Measurements from ENCODE around the gene AMZ1.
A peak's percentile ranks its signal among the peaks of the same experiment; 100 is the strongest.

The AMZ1 gene

GRCh38 chr7:2754086-2754485 is 66.1 kb downstream of the AMZ1 start:
- DNase-seq (ENCODE audit: low read depth), result no peak

GRCh38 chr7:2754912-2755311 is 66.9 kb downstream of the AMZ1 start:
- no peak for DNase-seq (ENCODE audit: low read depth)

- no peak for DNase-seq (ENCODE audit: low read depth)
Observed at GRCh38 chr7:2755531-2755930, 67.5 kb downstream of the AMZ1 start.

GRCh38 chr7:2757361-2757903 is 69.4 kb downstream of the AMZ1 start:
- peak; percentile 35 for DNase-seq (ENCODE audit: low read depth)

DNA sequence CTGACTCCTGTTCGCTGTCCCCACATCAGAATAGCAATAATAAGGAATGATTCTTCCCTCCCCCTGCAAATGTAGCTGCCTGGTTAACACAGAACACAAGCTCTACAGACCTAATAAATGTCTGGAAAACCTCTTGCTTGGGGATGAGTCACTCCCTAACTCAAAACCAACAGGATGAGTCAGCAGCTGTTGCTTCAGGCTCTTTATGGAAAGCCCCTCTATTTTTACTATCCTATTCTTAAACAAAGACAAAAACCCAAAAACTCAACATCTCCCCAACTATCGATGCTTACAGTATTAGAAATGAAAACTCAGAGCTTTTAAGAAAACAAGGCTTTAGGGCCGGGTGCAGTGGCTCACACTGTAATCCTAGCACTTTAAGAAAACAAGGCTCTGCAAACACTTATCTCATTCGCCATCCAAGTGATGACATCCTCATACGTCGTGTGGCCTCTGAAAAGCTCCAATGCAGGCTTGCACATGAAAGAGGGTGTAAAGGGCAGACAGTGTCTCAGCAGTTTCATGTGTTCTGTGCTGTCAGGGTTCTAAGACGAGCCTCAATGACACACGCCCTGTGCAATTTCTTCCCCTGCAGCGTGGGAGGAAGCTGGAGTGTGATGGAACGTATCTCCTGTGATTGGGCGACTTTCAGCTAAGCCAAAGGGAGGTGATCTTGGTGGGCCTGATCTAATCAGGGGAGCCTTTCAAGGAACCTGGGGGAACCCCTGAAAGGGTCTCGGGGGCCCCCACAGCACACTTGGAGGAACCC is 70.1 kb downstream of the AMZ1 start:
- DNase-seq (ENCODE audit: low read depth), result peak; percentile 95

DNA sequence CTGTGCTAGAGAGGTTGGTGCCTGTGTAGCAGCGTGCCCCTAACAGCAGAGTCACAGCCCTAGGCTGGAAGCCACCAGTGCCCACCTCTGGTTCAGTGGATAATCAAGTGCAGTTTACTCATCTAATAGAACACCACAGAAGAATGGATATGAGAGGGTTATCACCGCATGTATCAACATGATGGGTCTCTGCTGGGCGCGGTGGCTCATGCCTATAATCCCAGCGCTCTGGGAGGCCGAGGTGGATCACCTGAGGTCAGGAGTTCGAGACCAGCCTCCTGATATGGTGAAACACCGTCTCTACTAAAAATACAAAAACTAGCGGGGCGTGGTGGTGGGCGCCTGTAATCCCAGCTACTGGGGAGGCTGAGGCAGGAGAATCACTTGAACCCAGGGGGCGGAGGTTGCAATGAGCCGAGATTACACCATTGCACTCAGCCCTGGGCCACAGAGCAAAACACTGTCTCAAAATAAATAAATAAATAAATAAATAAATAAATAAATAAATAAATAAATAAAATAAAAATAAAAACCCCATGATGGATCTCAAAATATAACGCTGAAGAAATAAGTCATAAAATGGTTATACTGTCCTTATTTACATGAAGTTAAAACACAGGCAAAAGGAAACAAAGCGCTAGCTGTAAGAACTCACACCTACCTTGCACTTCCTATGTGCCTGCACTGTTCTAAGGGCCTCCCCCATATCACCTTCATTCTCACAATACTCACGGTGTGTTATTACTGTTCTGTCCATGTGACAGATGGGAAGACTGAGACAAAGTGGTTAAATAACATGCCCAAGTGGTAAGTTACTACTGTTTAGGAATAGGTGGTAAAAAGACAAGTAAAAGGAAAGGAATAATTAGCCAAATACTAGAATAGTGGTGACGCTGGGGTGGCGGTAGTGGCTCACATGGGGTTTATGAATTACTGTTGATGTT is 70.9 kb downstream of the AMZ1 start:
- no peak for DNase-seq (ENCODE audit: low read depth)

DNA sequence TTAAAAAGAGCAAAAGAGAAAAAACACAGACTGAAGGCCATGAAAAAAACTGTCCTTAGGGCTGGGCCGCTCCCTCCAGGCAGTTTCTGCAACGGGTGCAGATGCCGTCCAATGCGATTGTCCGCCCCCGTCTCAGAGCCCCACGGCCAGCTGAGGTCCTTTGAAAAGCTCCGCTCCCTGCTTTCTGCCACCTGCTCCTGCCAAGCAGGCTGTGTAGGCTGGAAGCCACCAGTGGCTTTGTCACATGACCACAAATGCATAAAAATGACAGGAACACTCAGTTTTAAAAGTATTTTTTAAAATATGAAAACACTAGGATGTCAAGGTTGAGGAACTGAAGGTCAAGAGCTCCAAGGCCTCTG is 71.7 kb downstream of the AMZ1 start:
- no peak for DNase-seq (ENCODE audit: low read depth)

DNA sequence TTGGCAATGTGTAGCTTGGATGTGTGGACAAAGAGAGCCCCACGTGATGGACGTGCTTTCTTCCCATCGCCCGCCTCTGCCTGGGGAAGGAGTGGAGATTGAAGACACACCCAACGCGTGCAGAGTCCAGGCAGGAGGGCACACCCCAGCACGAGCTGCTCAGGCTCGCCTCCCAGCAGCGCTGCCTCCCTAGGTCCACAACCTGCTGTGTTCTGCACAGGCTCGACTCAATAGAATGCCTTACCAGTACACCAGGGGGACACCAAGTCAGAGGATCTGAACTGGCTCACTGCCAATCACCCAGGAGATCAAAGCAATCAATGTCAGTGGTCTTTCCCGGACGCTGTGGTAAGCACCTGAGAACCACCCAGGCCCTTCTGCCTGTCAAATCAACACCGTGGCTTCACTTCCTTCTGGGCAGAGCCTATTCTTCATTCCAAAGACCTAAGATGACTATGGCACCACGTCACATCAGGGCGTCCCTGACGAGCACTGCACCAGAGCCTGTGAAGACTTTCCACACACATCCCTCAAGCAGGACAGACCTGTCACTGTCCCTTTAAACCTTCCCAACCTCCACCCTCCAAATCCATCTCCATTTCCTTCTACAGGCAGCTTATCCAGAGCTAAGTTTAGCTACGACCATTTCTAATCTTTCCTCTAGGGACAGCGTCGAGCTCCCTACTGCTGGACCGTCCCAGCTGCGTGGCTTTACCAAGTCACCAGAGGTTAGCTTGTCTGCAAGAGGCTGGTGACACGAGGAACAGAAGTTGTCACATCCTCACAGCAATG is 72.3 kb downstream of the AMZ1 start:
- peak; percentile 18 for DNase-seq (ENCODE audit: low read depth)

DNA sequence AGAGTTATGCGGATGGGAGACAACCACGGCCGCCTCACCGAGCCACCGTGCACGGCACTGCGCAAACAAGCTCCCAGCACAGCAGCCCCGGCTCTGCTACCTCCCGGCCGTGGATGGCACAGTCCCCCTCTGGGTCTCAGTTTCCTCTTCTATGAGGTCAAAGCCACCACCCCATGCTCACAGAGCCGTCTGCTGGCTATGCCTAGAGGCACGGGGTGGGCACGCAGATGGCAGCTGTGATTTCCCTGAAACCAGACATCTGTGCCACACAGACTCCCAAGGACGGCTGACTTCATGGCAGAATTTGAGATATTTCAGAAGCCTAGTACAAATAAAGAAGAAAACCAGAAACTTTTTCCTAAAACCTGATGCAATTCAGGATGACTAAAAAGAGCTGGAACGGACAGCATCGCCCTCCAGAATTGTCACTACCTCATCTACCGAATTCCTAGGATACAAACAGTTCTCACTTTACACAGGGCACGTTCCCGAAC is 73.2 kb downstream of the AMZ1 start:
- no peak for DNase-seq (ENCODE audit: low read depth)

GRCh38 chr7:2761801-2762497 is 73.9 kb downstream of the AMZ1 start:
- no peak for DNase-seq (ENCODE audit: low read depth)

GRCh38 chr7:2763597-2763996 is 75.6 kb downstream of the AMZ1 start:
- no peak for DNase-seq (ENCODE audit: low read depth)

- no peak for DNase-seq (ENCODE audit: low read depth)
Observed at GRCh38 chr7:2764621-2765020, 76.6 kb downstream of the AMZ1 start.
